HT1080 (cell line): ENCODE data around the gene STEAP2. TPM values are rescaled to one million over a fixed set of nuclear protein-coding genes. Genes with fewer than 3 reads are reported as not detected.
A peak's percentile ranks its signal among the peaks of the same experiment; 100 is the strongest.

Source experiments
- DNase-seq: peaks from one replicate; pipeline ENCODE4 v3.0.0-alpha.2; 2015; ENCODE audit warnings: low read depth
- small RNA-seq: library from RNA; depleted of rRNA; stranded (forward); fragments of <200 nt; gene quantifications from one replicate; pipeline ENCODE3, GENCODE V24; 2014
- total RNA-seq: library from RNA; depleted of rRNA; stranded (reverse); fragments of >200 nt; shearing (Covaris generic); gene quantifications from 2 replicates; pipeline ENCODE4 v1.2.3, GENCODE V29; 2014; rRNA removed

STEAP2 gene
- total RNA-seq, 1 experiment from 2014 or later = 8.6 TPM

- no peak for DNase-seq
Observed at GRCh38 chr7:90269163-90269562, 57.6 kb downstream of the STEAP2 start.

- DNase-seq = no peak
Observed at GRCh38 chr7:90270431-90271178, 59.1 kb downstream of the STEAP2 start.

GRCh38 chr7:90271753-90272152 is 60.2 kb downstream of the STEAP2 start:
- peak; percentile 15 for DNase-seq

- no peak for DNase-seq
Observed at GRCh38 chr7:90272242-90272641, 60.7 kb downstream of the STEAP2 start.

- no peak for DNase-seq
Observed at GRCh38 chr7:90274161-90274560, 62.6 kb downstream of the STEAP2 start.

GRCh38 chr7:90276033-90276728 is 64.6 kb downstream of the STEAP2 start:
- DNase-seq = no peak

Small RNAs within 50 kb of the gene (small RNA-seq; reads per million reads assigned to genes)
- gene RF00019 = not detected

Other genes starting within 250 kb of the STEAP2 start
- 34.7 and 50.3 TPM in 2 replicates for gene STEAP1, start 57.3 kb upstream of the STEAP2 start, total RNA-seq
- 2.3 and 2.5 TPM in 2 replicates for gene CFAP69, start 33.4 kb downstream of the STEAP2 start, total RNA-seq
- gene FAM237B, start 109.6 kb downstream of the STEAP2 start, total RNA-seq = not detected in 2 replicates
- gene GTPBP10, start 135.0 kb downstream of the STEAP2 start, total RNA-seq = 15.1 and 15.5 TPM in 2 replicates
- gene CLDN12, start 191.7 kb downstream of the STEAP2 start, total RNA-seq = 27.5 and 43.9 TPM in 2 replicates